ENCODE results near the gene MCRIP2.

MCRIP2 gene

GRCh38 chr16:693364-693763, 51.7 kb downstream of the MCRIP2 start:
- TF ChIP-seq EZH2phosphoT487 (IDR thresholded peaks at IDR 0.05; ENCODE audit: borderline replicate concordance, low read length), result no peak
- no peak for TF ChIP-seq CTCF (IDR thresholded peaks at IDR 0.05; ENCODE audit: low read depth, low read length, poor library complexity, severe bottlenecking)
- peaks cover 18% of the 10 kb centered on the region for H3K79me2 ChIP-seq (ENCODE audit: control insufficient read depth, low read length)
- peaks cover 7% of the 10 kb centered on the region for H3F3A ChIP-seq (ENCODE audit: control insufficient read depth, insufficient read depth)
- H3K27me3 ChIP-seq (ENCODE audit: control insufficient read depth, low read length), result peaks cover 19% of the 10 kb centered on the region
- H3K36me3 ChIP-seq (ENCODE audit: control insufficient read depth, low read length), result no peaks in the 10 kb centered on the region
- no peak overlapping the region for H3K4me2 ChIP-seq (ENCODE audit: low read length)
- H3K4me3 ChIP-seq (ENCODE audit: low read length), result no peak overlapping the region
- no peaks in the 10 kb centered on the region for H3K9me3 ChIP-seq (ENCODE audit: control insufficient read depth, insufficient read depth, low read length)
- no peaks in the 10 kb centered on the region for H3K9me2 ChIP-seq (replicated peaks; ENCODE audit: control insufficient read depth, low read length)
- no peaks in the 10 kb centered on the region for H4K20me1 ChIP-seq (ENCODE audit: control insufficient read depth, insufficient read depth, low read depth, low read length)
- H3K4me1 ChIP-seq (ENCODE audit: control insufficient read depth, low read length), result peaks cover 37% of the 10 kb centered on the region
- H3K27ac ChIP-seq (ENCODE audit: low read depth, low read length), result no peak overlapping the region

- Histone ChIP-seq H3K9me3 (ENCODE audit: control insufficient read depth, insufficient read depth, low read length) (no peaks in the 10 kb centered on the region), H3K9me2 (replicated peaks; ENCODE audit: control insufficient read depth, low read length) (no peaks in the 10 kb centered on the region), H3K4me2 (ENCODE audit: low read length) (peak overlapping the region; percentile 97), H3F3A (ENCODE audit: control insufficient read depth, insufficient read depth) (peaks cover 7% of the 10 kb centered on the region), H3K4me1 (ENCODE audit: control insufficient read depth, low read length) (peaks cover 33% of the 10 kb centered on the region), H3K27me3 (ENCODE audit: control insufficient read depth, low read length) (peaks cover 19% of the 10 kb centered on the region), H3K36me3 (ENCODE audit: control insufficient read depth, low read length) (no peaks in the 10 kb centered on the region), H3K4me3 (ENCODE audit: low read length) (peak overlapping the region; percentile 80), H3K27ac (ENCODE audit: low read depth, low read length) (no peak overlapping the region), H3K79me2 (ENCODE audit: control insufficient read depth, low read length) (peaks cover 14% of the 10 kb centered on the region), H4K20me1 (ENCODE audit: control insufficient read depth, insufficient read depth, low read depth, low read length) (no peaks in the 10 kb centered on the region)
- TF ChIP-seq EZH2phosphoT487 (IDR thresholded peaks at IDR 0.05; ENCODE audit: borderline replicate concordance, low read length) (no peak), CTCF (IDR thresholded peaks at IDR 0.05; ENCODE audit: low read depth, low read length, poor library complexity, severe bottlenecking) (no peak)
Measured at GRCh38 chr16:693766-694165, 52.1 kb downstream of the MCRIP2 start.

GRCh38 chr16:694187-694862, 52.7 kb downstream of the MCRIP2 start:
- peak overlapping the region; percentile 97 for H3K4me2 ChIP-seq (ENCODE audit: low read length)
- H3K27me3 ChIP-seq (ENCODE audit: control insufficient read depth, low read length), result peaks cover 19% of the 10 kb centered on the region
- H3K4me3 ChIP-seq (ENCODE audit: low read length), result peak overlapping the region; percentile 80

More at GRCh38 chr16:694187-694862, 52.7 kb downstream of the MCRIP2 start:
- H4K20me1 ChIP-seq (ENCODE audit: control insufficient read depth, insufficient read depth, low read depth, low read length), result no peaks in the 10 kb centered on the region
- H3K9me2 ChIP-seq (replicated peaks; ENCODE audit: control insufficient read depth, low read length), result no peaks in the 10 kb centered on the region
- no peaks in the 10 kb centered on the region for H3K36me3 ChIP-seq (ENCODE audit: control insufficient read depth, low read length)
- peaks cover 8% of the 10 kb centered on the region for H3K79me2 ChIP-seq (ENCODE audit: control insufficient read depth, low read length)
- H3K9me3 ChIP-seq (ENCODE audit: control insufficient read depth, insufficient read depth, low read length), result no peaks in the 10 kb centered on the region
- no peak overlapping the region for H3K27ac ChIP-seq (ENCODE audit: low read depth, low read length)
- H3F3A ChIP-seq (ENCODE audit: control insufficient read depth, insufficient read depth), result peaks cover 7% of the 10 kb centered on the region
- H3K4me1 ChIP-seq (ENCODE audit: control insufficient read depth, low read length), result peaks cover 28% of the 10 kb centered on the region
- no peak for TF ChIP-seq EZH2phosphoT487 (IDR thresholded peaks at IDR 0.05; ENCODE audit: borderline replicate concordance, low read length)
- TF ChIP-seq CTCF (IDR thresholded peaks at IDR 0.05; ENCODE audit: low read depth, low read length, poor library complexity, severe bottlenecking), result no peak
